Panc1 (cell line): Measurements from ENCODE around the gene CDH13.

ENCODE experiments used
- POLR2AphosphoS5 ChIP-seq: IDR thresholded peaks from 2 replicates; pipeline ENCODE4 v1.6.1; 2012; ENCODE audit warnings: mild to moderate bottlenecking, low read depth, low read length, moderate library complexity
- TF ChIP-seq, protein P1 (sequence below): fragments of 450-650 bp; IDR thresholded peaks from 2 replicates; pipeline ENCODE4 v1.5.1; 2017; ENCODE audit warnings: mild to moderate bottlenecking

DNA sequence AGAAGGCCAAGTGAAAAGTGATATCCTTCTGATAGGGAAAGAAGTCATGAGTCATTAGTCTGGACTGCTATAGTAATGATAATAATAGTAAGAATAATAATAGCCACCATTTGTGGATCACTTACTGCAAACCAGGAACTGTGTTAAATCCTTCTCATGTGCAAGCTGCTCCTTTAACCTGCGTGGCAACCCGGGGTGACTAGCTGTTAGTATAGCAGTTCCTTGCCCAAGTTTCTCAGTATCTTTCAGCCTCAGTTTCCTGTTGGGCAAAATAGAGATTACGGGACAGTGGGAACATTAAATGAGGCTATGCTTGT is 129.5 kb downstream of the CDH13 start:
- TF ChIP-seq, protein P1, sequence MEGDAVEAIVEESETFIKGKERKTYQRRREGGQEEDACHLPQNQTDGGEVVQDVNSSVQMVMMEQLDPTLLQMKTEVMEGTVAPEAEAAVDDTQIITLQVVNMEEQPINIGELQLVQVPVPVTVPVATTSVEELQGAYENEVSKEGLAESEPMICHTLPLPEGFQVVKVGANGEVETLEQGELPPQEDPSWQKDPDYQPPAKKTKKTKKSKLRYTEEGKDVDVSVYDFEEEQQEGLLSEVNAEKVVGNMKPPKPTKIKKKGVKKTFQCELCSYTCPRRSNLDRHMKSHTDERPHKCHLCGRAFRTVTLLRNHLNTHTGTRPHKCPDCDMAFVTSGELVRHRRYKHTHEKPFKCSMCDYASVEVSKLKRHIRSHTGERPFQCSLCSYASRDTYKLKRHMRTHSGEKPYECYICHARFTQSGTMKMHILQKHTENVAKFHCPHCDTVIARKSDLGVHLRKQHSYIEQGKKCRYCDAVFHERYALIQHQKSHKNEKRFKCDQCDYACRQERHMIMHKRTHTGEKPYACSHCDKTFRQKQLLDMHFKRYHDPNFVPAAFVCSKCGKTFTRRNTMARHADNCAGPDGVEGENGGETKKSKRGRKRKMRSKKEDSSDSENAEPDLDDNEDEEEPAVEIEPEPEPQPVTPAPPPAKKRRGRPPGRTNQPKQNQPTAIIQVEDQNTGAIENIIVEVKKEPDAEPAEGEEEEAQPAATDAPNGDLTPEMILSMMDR: no peak
- no peak for TF ChIP-seq POLR2AphosphoS5
